ENCODE results near the gene AGT. TPM values are rescaled to one million over a fixed set of nuclear protein-coding genes. Genes with fewer than 3 reads are reported as not detected.

The AGT gene
- total RNA-seq, 1 experiment from 2014 or later, result 0.93 TPM

GRCh38 chr1:230730977-230731376 lies 17.1 kb upstream of the AGT start:
- intact Hi-C loops (cut with micrococcal nuclease), result no loop called here
- H4K20me1 ChIP-seq (ENCODE audit: insufficient read depth), result no peaks in the 10 kb centered on the region
- ChIA-PET RAD21 (ENCODE audit: low non-redundant PET in 1 of 2, low total read pairs in 2 of 2, uncharacterized antibody in 2 of 2, unreplicated experiment in 2 of 2) (no interaction called here), POLR2A (no interaction called here), CTCF (no interaction called here)
- no peak overlapping the region for H2AFZ ChIP-seq (ENCODE audit: low read depth, low read length, poor library complexity, severe bottlenecking)
- no peaks in the 10 kb centered on the region for H3K36me3 ChIP-seq (ENCODE audit: control insufficient read depth in 1 of 2, insufficient read depth in 2 of 2, low read length in 2 of 2)
- no peaks in the 10 kb centered on the region for H3K27me3 ChIP-seq (ENCODE audit: insufficient read depth, low read length)
- H3K9me2 ChIP-seq (ENCODE audit: insufficient read depth), result no peaks in the 10 kb centered on the region
- H3K79me2 ChIP-seq (ENCODE audit: insufficient read depth, low read length), result no peaks in the 10 kb centered on the region
- H3K4me2 ChIP-seq (ENCODE audit: low read length), result no peak overlapping the region
- no peak overlapping the region for H3K27ac ChIP-seq (ENCODE audit: low read depth, low read length)
- BruUV-seq (replicated peaks), result no TSS peak
- H3K9ac ChIP-seq (ENCODE audit: low read length), result no peak overlapping the region
- peaks cover 0 to 5% of the 10 kb centered on the region in 2 experiments; a peak in 2 of 4 replicates for H3K4me1 ChIP-seq (ENCODE audit: control insufficient read depth in 1 of 2, insufficient read depth in 2 of 2, low read length in 2 of 2)
- no peak for TF ChIP-seq JUND (IDR thresholded peaks at IDR 0.05)
- TF ChIP-seq SRF (IDR thresholded peaks at IDR 0.05; ENCODE audit: low read depth), result no peak
- no peak for TF ChIP-seq SP1 (IDR thresholded peaks at IDR 0.05; ENCODE audit: low read depth)
- no peak for TF ChIP-seq EGR1 (IDR thresholded peaks at IDR 0.05; ENCODE audit: low read depth)
- no peak for TF ChIP-seq SIN3A (IDR thresholded peaks at IDR 0.05; ENCODE audit: low read depth)
- no peak for TF ChIP-seq MAX (IDR thresholded peaks at IDR 0.05)
- TF ChIP-seq YY1 (IDR thresholded peaks at IDR 0.05; ENCODE audit: extremely low read depth, insufficient replicate concordance, low read depth, low read length), result no peak
- TF ChIP-seq RAD21 (IDR thresholded peaks at IDR 0.05; ENCODE audit: low read depth), result no peak
- TF ChIP-seq POLR2AphosphoS5 (IDR thresholded peaks at IDR 0.05; ENCODE audit: low read depth, low read length), result no peak
- TF ChIP-seq EZH2phosphoT487 (IDR thresholded peaks at IDR 0.05; ENCODE audit: borderline replicate concordance), result no peak
- TF ChIP-seq ZBTB33 (IDR thresholded peaks at IDR 0.05; ENCODE audit: extremely low read depth, insufficient replicate concordance, low read length), result no peak
- ATAC-seq (no peak), DNase-seq (ENCODE audit: low read depth, low spot score) (no peak)
- H3K4me3 ChIP-seq (replicated peaks in 1 of 2; ENCODE audit: low read depth in 1 of 2, low read length in 2 of 2), result no peak overlapping the region
- H3K9me3 ChIP-seq (ENCODE audit: control insufficient read depth in 1 of 2, insufficient read depth in 1 of 2, low read depth in 1 of 2, low read length in 2 of 2), result no peaks in the 10 kb centered on the region; a peak in 1 of 4 replicates
